Ectodermal cell (in vitro differentiated cells): ENCODE data around the gene SRGAP1. TPM values are rescaled to one million over a fixed set of nuclear protein-coding genes. Genes with fewer than 3 reads are reported as not detected.

ENCODE experiments used
- H3K27ac ChIP-seq: 2 replicates; pipeline ENCODE4 v1.7.0; 2013; ENCODE audit warnings: mild to moderate bottlenecking, low read depth, low read length; ENCODE audit not compliant: insufficient read depth, poor library complexity, severe bottlenecking
- H3K27me3 ChIP-seq: 2 replicates; pipeline ENCODE4 v1.7.0; 2013; ENCODE audit warnings: mild to moderate bottlenecking, low read length; ENCODE audit not compliant: insufficient read depth, control insufficient read depth, poor library complexity, severe bottlenecking
- H3K36me3 ChIP-seq: one replicate; pipeline ENCODE4 v1.7.0; 2013; ENCODE audit warnings: low read length; ENCODE audit not compliant: control insufficient read depth, insufficient read depth
- H3K4me1 ChIP-seq: one replicate; pipeline ENCODE4 v1.7.0; 2013; ENCODE audit warnings: low read length; ENCODE audit not compliant: control insufficient read depth, insufficient read depth
- H3K4me3 ChIP-seq: 2 replicates; pipeline ENCODE4 v1.7.0; 2013; ENCODE audit warnings: low read depth, low read length, control low read depth; ENCODE audit not compliant: insufficient read depth
- H3K9me3 ChIP-seq: 2 replicates; pipeline ENCODE4 v1.7.0; 2013; ENCODE audit warnings: mild to moderate bottlenecking, low read length, moderate library complexity; ENCODE audit not compliant: control insufficient read depth
- WGBS, 2 experiments: methylation state at CpG; one replicate each; pipeline ENCODE4 v1.1.7; 2013; ENCODE audit warnings: missing lambda C conversion rate in 2 of 2; 5-methylcytosine and 5-hydroxymethylcytosine counted together
- polyA plus RNA-seq, 4 experiments: library from polyadenylated mRNA; stranded (reverse); fragments of 50-300 nt; gene quantifications; one replicate each; pipeline ENCODE4 v1.2.3, GENCODE V29; 2013

The SRGAP1 gene
- polyA plus RNA-seq (2013, experiment 1 of 4): 6.1 TPM
- 6.3 TPM for polyA plus RNA-seq (2013, experiment 2 of 4)
- 7.1 TPM for polyA plus RNA-seq (2013, experiment 3 of 4)
- 5.8 TPM for polyA plus RNA-seq (2013, experiment 4 of 4)

GRCh38 chr12:63844391-63845341 lies at the start of gene SRGAP1:
SRGAP1 (plus strand) TSS chr12:63844700; CDS start chr12:63844817, 117 bp downstream.
- peaks cover 11% of the 10 kb centered on the region for H3K27me3 ChIP-seq
- H3K36me3 ChIP-seq: no peaks in the 10 kb centered on the region
- H3K4me3 ChIP-seq: peak within 1 kb of the TSS; percentile 44
- H3K27ac ChIP-seq: peak within 1 kb of the TSS; percentile 1
- H3K4me1 ChIP-seq: peaks cover 11% of the 10 kb centered on the region
- H3K9me3 ChIP-seq: no peaks in the 10 kb centered on the region
- 1 to 2% methylated on average over 52 of the region's 52 CpGs for WGBS, 2 experiments

- Histone ChIP-seq H3K4me3 (no peak overlapping the region), H3K27ac (no peak overlapping the region), H3K36me3 (no peaks in the 10 kb centered on the region), H3K27me3 (no peaks in the 10 kb centered on the region), H3K4me1 (no peaks in the 10 kb centered on the region), H3K9me3 (no peaks in the 10 kb centered on the region)
- WGBS, 2 experiments: 84 to 87% methylated on average over 10 of the region's 10 CpGs
Observed at GRCh38 chr12:63795032-63795687, 49.3 kb upstream of the SRGAP1 start.

- Histone ChIP-seq H3K36me3 (no peaks in the 10 kb centered on the region), H3K9me3 (no peaks in the 10 kb centered on the region)
- 96% methylated on average over 6 of the region's 6 CpGs for WGBS, 2 experiments
Observed at GRCh38 chr12:63795944-63796343, 48.6 kb upstream of the SRGAP1 start.

GRCh38 chr12:63802012-63802608 lies 42.4 kb upstream of the SRGAP1 start:
- Histone ChIP-seq H3K9me3 (no peaks in the 10 kb centered on the region), H3K4me1 (no peaks in the 10 kb centered on the region), H3K36me3 (no peaks in the 10 kb centered on the region), H3K4me3 (no peak overlapping the region), H3K27ac (no peak overlapping the region), H3K27me3 (no peaks in the 10 kb centered on the region)
- WGBS, 2 experiments: 83 to 89% methylated on average over 5 to 6 of the region's 6 CpGs

More at GRCh38 chr12:63795944-63796343, 48.6 kb upstream of the SRGAP1 start:
- no peak overlapping the region for H3K27ac ChIP-seq
- H3K27me3 ChIP-seq: no peaks in the 10 kb centered on the region
- H3K4me1 ChIP-seq: no peaks in the 10 kb centered on the region
- no peak overlapping the region for H3K4me3 ChIP-seq

GRCh38 chr12:63804746-63805145 lies 39.8 kb upstream of the SRGAP1 start:
- no peaks in the 10 kb centered on the region for H3K9me3 ChIP-seq
- no peaks in the 10 kb centered on the region for H3K36me3 ChIP-seq
- no peak overlapping the region for H3K27ac ChIP-seq
- 100% methylated on average over 1 to 2 of the region's 2 CpGs for WGBS, 2 experiments
- H3K27me3 ChIP-seq: no peaks in the 10 kb centered on the region
- H3K4me1 ChIP-seq: no peaks in the 10 kb centered on the region
- no peak overlapping the region for H3K4me3 ChIP-seq

GRCh38 chr12:63805704-63806672 lies 38.5 kb upstream of the SRGAP1 start:
- WGBS, 2 experiments: 95 to 96% methylated on average over 3 of the region's 3 CpGs

GRCh38 chr12:63808631-63809030 lies 35.9 kb upstream of the SRGAP1 start:
- Histone ChIP-seq H3K27me3 (no peaks in the 10 kb centered on the region), H3K4me3 (no peak overlapping the region), H3K4me1 (no peaks in the 10 kb centered on the region), H3K9me3 (no peaks in the 10 kb centered on the region), H3K27ac (no peak overlapping the region), H3K36me3 (no peaks in the 10 kb centered on the region)
- 92 to 95% methylated on average over 5 of the region's 5 CpGs for WGBS, 2 experiments

More at GRCh38 chr12:63805704-63806672, 38.5 kb upstream of the SRGAP1 start:
- Histone ChIP-seq H3K4me3 (no peak overlapping the region), H3K4me1 (no peaks in the 10 kb centered on the region), H3K27ac (no peak overlapping the region), H3K36me3 (no peaks in the 10 kb centered on the region), H3K27me3 (no peaks in the 10 kb centered on the region), H3K9me3 (no peaks in the 10 kb centered on the region)

- H3K36me3 ChIP-seq: no peaks in the 10 kb centered on the region
- 86 to 94% methylated on average over 3 to 4 of the region's 4 CpGs for WGBS, 2 experiments
Observed at GRCh38 chr12:63809566-63809965, 34.9 kb upstream of the SRGAP1 start.

GRCh38 chr12:63811334-63811733 lies 33.2 kb upstream of the SRGAP1 start:
- H3K27ac ChIP-seq: no peak overlapping the region
- WGBS, 2 experiments: 86 to 87% methylated on average over 2 of the region's 2 CpGs
- no peaks in the 10 kb centered on the region for H3K9me3 ChIP-seq

More at GRCh38 chr12:63809566-63809965, 34.9 kb upstream of the SRGAP1 start:
- Histone ChIP-seq H3K9me3 (no peaks in the 10 kb centered on the region), H3K4me3 (no peak overlapping the region), H3K27ac (no peak overlapping the region), H3K27me3 (no peaks in the 10 kb centered on the region), H3K4me1 (no peaks in the 10 kb centered on the region)

More at GRCh38 chr12:63811334-63811733, 33.2 kb upstream of the SRGAP1 start:
- Histone ChIP-seq H3K4me3 (no peak overlapping the region), H3K27me3 (no peaks in the 10 kb centered on the region), H3K36me3 (no peaks in the 10 kb centered on the region), H3K4me1 (no peaks in the 10 kb centered on the region)
